Measurements from ENCODE around the gene ADCY5. TPM values are rescaled to one million over a fixed set of nuclear protein-coding genes. Genes with fewer than 3 reads are reported as not detected.

ADCY5 gene
- polyA plus RNA-seq, 3 donors = not detected

DNA sequence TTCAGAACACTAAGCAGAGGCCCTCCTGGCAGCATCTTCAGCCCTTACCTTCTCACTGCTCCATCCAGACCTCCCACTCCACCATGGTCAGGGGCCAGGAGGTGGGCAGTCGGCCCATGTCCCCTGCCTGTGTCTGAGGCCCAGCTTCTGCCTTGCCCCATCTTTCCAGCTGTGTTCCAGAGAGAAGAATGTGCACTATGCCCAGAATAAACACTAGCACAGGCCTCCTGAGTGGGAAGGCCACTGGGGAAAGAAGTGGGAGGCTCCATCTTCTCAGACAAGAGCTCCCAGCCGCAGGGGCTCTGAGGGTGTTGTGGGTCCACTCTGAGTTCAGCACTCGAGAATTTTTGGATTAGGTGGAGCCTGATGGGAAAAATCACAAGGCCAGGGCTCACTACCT is 44.5 kb downstream of the ADCY5 start:
- H3K27ac Mint-ChIP-seq = no peak overlapping the region
- no peak overlapping the region for H2AFZ ChIP-seq (ENCODE audit: insufficient read depth, low read depth, low read length, poor library complexity, severe bottlenecking)
- peaks cover 2 to 7% (median 5%) of the 10 kb centered on the region in 3 donors for H3K27me3 Mint-ChIP-seq (ENCODE audit: low read depth in 3 of 3)
- TF ChIP-seq, protein P1, sequence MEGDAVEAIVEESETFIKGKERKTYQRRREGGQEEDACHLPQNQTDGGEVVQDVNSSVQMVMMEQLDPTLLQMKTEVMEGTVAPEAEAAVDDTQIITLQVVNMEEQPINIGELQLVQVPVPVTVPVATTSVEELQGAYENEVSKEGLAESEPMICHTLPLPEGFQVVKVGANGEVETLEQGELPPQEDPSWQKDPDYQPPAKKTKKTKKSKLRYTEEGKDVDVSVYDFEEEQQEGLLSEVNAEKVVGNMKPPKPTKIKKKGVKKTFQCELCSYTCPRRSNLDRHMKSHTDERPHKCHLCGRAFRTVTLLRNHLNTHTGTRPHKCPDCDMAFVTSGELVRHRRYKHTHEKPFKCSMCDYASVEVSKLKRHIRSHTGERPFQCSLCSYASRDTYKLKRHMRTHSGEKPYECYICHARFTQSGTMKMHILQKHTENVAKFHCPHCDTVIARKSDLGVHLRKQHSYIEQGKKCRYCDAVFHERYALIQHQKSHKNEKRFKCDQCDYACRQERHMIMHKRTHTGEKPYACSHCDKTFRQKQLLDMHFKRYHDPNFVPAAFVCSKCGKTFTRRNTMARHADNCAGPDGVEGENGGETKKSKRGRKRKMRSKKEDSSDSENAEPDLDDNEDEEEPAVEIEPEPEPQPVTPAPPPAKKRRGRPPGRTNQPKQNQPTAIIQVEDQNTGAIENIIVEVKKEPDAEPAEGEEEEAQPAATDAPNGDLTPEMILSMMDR (IDR thresholded peaks at IDR 0.05) = no peak
- H3K27me3 ChIP-seq (ENCODE audit: control insufficient read depth in 2 of 2, insufficient read depth in 2 of 2, low read length in 2 of 2) = no peaks in the 10 kb centered on the region
- WGBS (ENCODE audit: insufficient coverage) = 89% methylated on average over 3 of the region's 3 CpGs
- H3K79me2 ChIP-seq (ENCODE audit: insufficient read depth, low read length) = no peaks in the 10 kb centered on the region
- DNase-seq = no peak
- no peaks in the 10 kb centered on the region for H4K20me1 ChIP-seq (ENCODE audit: insufficient read depth, low read length)
- H3K9me3 Mint-ChIP-seq = no peaks in the 10 kb centered on the region
- no peak overlapping the region for H3K4me3 ChIP-seq (replicated peaks in 1 of 3; ENCODE audit: low read depth in 2 of 3, low read length in 3 of 3)
- no peaks in the 10 kb centered on the region for H3K4me1 ChIP-seq (ENCODE audit: control insufficient read depth in 1 of 2, insufficient read depth in 2 of 2, low read length in 2 of 2)
- H3K4me1 Mint-ChIP-seq = no peaks in the 10 kb centered on the region
- intact Hi-C loops (cut with micrococcal nuclease) = no loop called here
- no peak overlapping the region for H3K9ac ChIP-seq (ENCODE audit: insufficient read depth, low read length, poor library complexity, severe bottlenecking)
- no peaks in the 10 kb centered on the region for H3K36me3 ChIP-seq (replicated peaks in 1 of 2; ENCODE audit: control insufficient read depth in 1 of 2, insufficient read depth in 2 of 2, low read length in 2 of 2)
- H3K4me2 ChIP-seq (replicated peaks; ENCODE audit: extremely low read depth, low read length, poor library complexity, severe bottlenecking) = no peak overlapping the region
- no peak overlapping the region for H3K27ac ChIP-seq (ENCODE audit: low read depth in 1 of 2, low read length in 2 of 2)
- no peak overlapping the region for H3K4me3 Mint-ChIP-seq
- no peaks in the 10 kb centered on the region for H3K9me3 ChIP-seq (replicated peaks in 1 of 2; ENCODE audit: control insufficient read depth in 1 of 2, insufficient read depth in 1 of 2, low read length in 2 of 2)
- H3K36me3 Mint-ChIP-seq = no peaks in the 10 kb centered on the region

DNA sequence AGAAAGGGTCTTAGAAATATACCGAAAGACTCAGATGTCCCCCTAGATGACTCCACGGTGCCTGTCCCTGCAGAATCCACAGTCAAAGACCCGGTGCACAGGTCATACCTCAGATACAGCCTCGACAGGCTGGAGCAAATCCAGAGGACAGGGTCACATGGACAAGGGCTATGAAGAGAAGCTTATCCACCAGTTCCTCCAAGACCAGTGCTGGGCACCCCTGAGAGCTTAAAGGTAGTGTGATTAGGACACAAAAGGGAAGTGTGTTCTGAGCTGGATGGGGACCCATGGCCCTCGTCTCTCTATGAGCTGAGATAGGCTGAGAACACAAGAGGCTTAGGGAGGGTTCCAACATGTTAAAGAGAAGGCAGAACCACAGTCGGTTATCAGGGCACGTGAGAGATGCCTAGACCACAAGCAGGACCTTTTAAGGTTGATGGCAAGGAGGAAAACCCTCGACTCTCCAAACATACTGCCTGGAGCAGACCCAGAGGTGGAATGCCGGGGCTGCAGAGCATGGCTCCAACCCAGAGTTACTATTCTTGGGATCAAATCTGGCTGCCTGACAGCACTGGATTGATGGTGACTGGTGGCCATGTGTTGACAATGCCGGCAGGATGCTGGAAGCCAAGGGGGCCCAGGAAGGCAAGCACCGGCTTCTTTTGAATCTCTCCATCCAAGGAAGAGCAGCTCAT is 46.9 kb downstream of the ADCY5 start:
- peaks cover 10 to 12% (median 11%) of the 10 kb centered on the region in 3 donors for H3K27me3 Mint-ChIP-seq (ENCODE audit: low read depth in 3 of 3)
- H3K79me2 ChIP-seq (ENCODE audit: insufficient read depth, low read length) = no peaks in the 10 kb centered on the region
- no peak overlapping the region for H2AFZ ChIP-seq (ENCODE audit: insufficient read depth, low read depth, low read length, poor library complexity, severe bottlenecking)
- DNase-seq = no peak
- H3K9me3 Mint-ChIP-seq = no peaks in the 10 kb centered on the region
- TF ChIP-seq, protein P1 (IDR thresholded peaks at IDR 0.05) = no peak
- H3K4me1 Mint-ChIP-seq = no peaks in the 10 kb centered on the region
- H3K27ac Mint-ChIP-seq = no peak overlapping the region
- H3K27me3 ChIP-seq (ENCODE audit: control insufficient read depth in 2 of 2, insufficient read depth in 2 of 2, low read length in 2 of 2) = peaks cover 0 to 2% of the 10 kb centered on the region in 2 donors
- 90% methylated on average over 7 of the region's 11 CpGs for WGBS (ENCODE audit: insufficient coverage)
- H3K4me2 ChIP-seq (replicated peaks; ENCODE audit: extremely low read depth, low read length, poor library complexity, severe bottlenecking) = no peak overlapping the region
- intact Hi-C loops (cut with micrococcal nuclease) = no loop called here
- H3K27ac ChIP-seq (ENCODE audit: low read depth in 1 of 2, low read length in 2 of 2) = no peak overlapping the region
- H3K9ac ChIP-seq (ENCODE audit: insufficient read depth, low read length, poor library complexity, severe bottlenecking) = no peak overlapping the region
- no peaks in the 10 kb centered on the region for H3K9me3 ChIP-seq (replicated peaks in 1 of 2; ENCODE audit: control insufficient read depth in 1 of 2, insufficient read depth in 1 of 2, low read length in 2 of 2)
- H3K4me3 ChIP-seq (replicated peaks in 1 of 3; ENCODE audit: low read depth in 2 of 3, low read length in 3 of 3) = no peak overlapping the region
- H3K36me3 Mint-ChIP-seq = no peaks in the 10 kb centered on the region
- no peaks in the 10 kb centered on the region for H4K20me1 ChIP-seq (ENCODE audit: insufficient read depth, low read length)
- no peak overlapping the region for H3K4me3 Mint-ChIP-seq
- no peaks in the 10 kb centered on the region for H3K4me1 ChIP-seq (ENCODE audit: control insufficient read depth in 1 of 2, insufficient read depth in 2 of 2, low read length in 2 of 2)
- no peaks in the 10 kb centered on the region for H3K36me3 ChIP-seq (replicated peaks in 1 of 2; ENCODE audit: control insufficient read depth in 1 of 2, insufficient read depth in 2 of 2, low read length in 2 of 2)

Data from CD14-positive monocyte (primary cell).